NCI-H146 treated with DMSO at 0.1 percent for 48 hours (cell line): ENCODE results near the gene TARBP1.
"Not testable (repeated sequence)": the region's sequence is repeated elsewhere in the genome, so short reads cannot be mapped to it uniquely, and the experiment has no call there.

Experiments used
- DNase-seq: peaks from one replicate; lab custom pipeline; 2025; ENCODE audit not compliant: unreplicated experiment; lab: John Stamatoyannopoulos, UW

The TARBP1 gene

GRCh38 chr1:234398849-234399381, 80.1 kb downstream of the TARBP1 start:
- no peak for DNase-seq

DNA sequence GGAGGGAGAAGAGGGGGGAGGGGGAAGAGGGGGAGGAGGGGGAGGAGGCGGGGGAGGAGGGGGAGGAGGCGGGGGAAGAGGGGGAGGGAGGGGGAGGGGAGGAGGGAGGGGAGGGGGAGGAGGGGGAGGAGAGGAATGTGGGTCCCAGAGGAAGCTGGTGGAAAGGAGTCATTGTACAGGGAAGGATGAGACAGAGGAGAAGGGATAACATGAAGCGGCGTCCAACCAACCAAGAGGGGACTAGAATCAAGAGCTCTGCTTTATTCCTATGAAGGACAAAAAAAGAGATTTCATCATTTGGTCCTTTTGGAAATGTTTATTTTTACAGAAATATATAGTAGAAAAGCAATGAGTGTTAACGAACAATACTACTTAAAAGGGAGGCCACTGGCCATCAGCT, 81.2 kb downstream of the TARBP1 start:
- no peak for DNase-seq

DNA sequence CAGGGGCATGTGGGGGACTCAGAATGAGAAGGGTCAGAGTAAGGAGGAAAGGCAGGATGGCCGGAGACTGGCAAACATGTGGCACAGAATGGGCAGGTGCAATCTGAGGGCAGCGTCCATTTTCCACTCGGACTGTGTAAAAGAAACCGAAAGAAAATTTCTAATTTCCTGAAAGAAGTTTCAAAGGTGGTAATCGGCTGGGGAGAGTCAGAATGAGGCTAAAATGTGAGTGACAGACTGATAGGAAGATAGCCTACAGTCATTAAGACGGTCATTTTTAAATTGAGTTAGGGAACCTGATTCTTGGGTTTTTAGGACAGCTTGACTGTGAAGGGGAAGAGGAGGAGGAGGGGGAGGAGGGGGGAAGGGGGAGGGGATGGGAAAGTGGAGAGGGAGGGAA, 82.1 kb downstream of the TARBP1 start:
- DNase-seq, result no peak

DNA sequence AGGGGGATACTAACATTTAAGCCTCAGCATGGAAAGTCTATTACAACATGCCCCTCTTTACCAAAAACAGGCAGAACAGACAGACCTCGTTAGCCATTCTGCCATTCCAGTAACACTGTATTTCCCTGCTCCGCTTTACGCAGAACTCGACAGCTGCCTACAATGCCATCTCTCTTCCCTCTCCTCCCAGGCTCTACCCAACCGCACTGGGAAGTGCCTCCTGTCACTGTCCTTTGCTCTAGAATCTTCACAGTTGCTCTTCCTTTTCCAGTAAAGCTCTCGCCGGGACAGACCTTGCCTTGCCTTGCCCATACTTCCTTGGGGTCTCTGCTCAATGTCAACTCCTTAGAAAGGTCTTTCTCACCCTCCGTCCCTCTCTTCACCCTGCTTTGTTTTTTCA, 82.9 kb downstream of the TARBP1 start:
- DNase-seq, result no peak

DNA sequence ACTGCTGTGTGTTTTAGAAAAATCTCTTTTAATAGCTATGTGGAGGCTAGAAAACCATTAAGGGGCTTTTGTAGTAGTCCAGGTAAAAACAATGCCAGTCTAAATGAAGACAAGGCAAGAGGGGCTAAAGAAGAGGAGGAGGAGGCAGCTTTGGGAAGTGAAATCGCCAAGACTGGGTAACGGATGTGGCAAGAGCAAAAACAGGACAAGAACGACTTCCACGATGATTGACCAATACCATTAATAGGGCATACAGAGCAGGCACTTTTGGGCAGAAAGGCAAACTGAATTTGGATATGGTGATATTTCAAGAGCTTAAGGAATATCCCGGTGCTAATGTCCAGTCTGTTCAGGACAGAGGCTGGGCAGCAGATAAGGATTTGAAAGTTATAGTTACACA, 83.7 kb downstream of the TARBP1 start:
- DNase-seq, result no peak

DNA sequence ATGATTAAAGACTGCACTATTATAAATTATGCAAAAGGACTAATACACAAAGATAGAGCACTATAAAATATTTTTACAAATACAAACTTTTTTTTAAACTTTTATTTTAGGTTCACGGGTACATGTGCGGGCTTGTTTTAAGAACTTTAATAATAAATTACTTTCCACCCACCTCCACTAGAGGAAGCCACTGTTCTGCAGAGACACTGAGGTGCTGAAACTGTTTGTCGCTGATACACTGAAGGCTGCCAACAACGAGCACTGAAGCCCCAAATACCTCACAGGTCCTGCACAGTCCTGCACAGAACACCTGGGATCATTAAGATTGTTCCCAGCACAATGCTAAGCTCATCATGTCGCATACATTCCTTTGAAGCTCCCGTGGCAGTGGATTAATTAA, 85.8 kb downstream of the TARBP1 start:
- DNase-seq, result no peak

DNA sequence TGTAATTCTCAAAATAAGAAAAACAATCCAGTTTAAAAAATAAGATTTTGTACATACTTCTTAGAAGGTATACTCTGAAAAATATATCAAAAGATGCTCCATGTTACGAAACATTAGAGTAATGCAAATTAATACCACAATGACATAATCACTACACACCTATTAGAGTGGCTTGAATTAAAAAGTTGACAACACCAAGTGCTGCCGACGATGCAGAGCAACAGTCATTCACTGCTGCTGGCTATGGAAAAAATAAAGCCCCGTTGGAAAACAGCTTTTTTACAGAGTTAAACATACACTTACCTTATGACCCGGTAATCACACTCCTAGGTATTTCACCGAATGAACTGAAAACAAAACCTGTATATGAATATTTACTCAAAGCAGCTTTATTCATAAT, 90.9 kb downstream of the TARBP1 start:
- DNase-seq, result no peak

DNA sequence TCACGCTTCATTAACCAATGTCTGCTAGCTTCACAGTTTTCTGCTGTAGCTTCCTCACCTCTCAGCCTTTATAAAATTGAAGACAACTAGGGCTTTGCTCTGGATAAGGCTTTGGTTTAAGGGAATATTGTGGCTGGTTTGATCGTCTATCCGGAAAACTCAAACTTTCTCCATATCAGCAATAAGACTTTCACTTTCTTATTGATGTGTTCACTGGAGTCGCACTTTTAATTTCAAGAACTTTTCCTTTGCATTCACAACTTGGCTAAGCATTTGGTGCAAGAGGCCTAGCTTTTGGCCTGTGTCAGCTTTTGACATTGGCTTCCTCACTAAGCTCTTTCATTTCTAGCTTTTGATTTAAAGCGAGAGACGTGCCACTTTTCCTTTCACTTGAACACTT, 92.9 kb downstream of the TARBP1 start:
- DNase-seq, result no peak

- DNase-seq, result no peak
These were observed 97.1 kb downstream of the TARBP1 start for GRCh38 chr1:234381699-234382555.

DNA sequence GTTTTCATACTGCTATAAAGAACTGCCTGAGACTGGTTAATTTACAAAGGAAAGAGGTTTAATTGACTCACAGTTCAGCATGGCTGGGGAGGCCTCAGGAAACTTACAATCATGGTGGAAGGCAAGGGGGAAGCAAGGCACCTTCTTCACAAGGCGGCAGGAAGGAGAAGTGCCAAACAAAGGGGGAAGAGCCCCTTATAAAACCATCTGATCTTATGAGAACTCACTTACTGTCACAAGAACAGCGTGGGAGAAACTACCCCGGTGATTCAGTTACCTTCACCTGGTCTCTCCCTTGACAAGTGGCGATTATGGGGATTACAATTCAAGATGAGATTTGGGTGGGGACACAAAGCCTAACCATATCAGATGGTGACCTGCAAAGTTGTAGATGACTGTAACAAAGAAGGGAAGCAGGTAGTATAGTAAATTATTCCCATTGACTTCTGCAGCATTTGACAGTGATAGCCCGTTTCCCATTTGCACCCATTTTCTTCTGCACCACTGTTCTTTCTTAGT, 99.3 kb downstream of the TARBP1 start:
- DNase-seq, result not testable (repeated sequence)

DNA sequence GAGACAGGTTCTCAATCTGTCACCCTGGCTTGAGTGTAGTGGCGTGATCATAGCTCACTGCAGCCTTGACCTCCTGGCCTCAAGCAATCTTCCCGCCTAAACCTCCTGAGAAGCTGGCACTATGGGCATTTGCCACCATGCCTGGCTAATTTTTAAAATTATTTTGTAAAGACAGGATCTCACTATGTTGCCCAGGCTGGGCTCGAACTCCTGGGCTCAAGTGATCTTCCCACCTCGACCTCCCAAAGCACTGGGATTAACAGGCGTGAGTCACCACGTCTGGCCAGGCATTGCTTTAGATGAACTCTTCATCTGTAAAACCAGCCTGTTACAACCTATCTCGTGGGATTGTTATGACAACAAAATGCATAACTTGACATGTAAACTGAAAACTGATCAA, 103.3 kb downstream of the TARBP1 start:
- no peak for DNase-seq

- DNase-seq, result no peak
These were observed 105.1 kb downstream of the TARBP1 start for GRCh38 chr1:234373959-234374254.

DNA sequence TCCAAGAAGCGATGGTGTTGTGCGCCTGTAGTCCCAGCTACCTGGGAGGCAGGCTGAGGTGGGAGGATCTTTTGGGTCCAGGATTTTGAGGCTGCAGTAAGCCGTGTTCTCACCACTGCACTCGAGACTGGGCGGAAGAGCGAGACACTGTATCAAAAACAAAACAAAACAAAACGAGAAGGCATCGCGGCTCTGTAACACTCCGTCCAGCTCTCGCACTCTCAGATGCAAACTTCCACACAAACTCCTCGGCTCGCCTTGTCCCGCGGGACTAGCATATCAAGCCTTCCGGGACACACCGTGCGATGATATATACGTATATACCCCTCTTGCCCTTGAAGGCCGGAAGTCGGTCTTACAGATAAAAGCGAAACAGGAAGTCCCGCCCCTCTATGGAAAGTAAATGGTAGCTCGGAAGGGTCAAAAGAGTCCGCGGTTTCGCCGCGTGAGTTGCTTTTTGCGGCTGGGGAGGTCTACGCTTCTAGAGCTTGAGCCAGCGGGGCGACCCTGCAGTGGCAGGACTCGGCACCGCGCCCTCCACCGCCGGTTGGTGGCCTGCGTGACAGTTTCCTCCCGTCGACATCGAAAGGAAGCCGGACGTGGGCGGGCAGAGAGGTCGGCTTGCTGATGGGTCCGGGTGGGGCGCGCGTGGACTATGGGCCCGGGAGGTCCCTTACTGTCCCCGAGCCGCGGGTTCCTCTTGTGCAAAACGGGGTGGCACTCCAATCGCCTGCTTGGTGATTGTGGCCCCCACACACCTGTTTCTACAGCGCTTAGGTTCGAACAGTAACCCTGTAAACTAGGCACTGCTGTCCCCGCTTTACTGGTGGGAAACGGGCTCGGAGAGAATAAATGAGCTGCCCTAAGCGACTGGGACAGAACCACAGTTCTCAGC, 105.7 kb downstream of the TARBP1 start, which contains the start of gene COA6:
TSS of gene COA6 (plus strand) at position 393 of the 895 bp plus-strand sequence. CDS start at position 404, 11 bp downstream.
- peak; percentile 91 for DNase-seq

DNA sequence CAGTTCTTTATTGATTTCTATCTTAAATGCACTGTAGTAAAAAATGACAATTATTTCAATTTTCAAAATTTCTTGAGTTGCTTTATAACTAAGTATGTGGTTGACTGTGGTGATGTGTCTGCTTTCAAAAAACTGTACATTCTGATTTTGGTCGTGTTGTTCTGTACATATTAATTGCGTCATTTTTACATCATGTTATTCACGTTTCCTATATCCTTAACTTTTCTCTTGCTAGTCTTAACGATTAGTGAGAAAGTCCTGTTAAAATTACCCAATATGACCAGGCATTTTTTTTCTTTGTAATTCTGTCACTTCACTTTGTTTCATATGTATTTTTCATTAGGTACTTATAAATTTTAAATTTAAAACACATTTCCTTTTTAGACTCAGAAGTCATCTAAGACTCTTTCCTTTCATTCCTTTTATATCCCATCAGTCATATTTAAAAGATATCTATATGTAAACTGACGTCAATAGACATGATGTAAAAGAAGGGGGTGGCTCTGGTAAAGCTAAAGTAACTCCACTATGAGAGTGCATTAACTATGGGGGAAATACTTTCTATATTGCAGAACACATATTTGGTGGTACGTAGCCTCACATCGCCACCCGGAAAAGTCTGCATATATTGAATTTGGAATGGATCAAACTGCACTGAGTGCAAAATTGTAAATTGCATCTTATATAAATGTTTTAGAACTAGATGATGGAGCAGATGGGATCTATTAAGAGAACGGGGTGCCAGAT, 106.8 kb downstream of the TARBP1 start:
- no peak for DNase-seq

- DNase-seq, result no peak
These were observed 107.6 kb downstream of the TARBP1 start for GRCh38 chr1:234371414-234371813.

DNA sequence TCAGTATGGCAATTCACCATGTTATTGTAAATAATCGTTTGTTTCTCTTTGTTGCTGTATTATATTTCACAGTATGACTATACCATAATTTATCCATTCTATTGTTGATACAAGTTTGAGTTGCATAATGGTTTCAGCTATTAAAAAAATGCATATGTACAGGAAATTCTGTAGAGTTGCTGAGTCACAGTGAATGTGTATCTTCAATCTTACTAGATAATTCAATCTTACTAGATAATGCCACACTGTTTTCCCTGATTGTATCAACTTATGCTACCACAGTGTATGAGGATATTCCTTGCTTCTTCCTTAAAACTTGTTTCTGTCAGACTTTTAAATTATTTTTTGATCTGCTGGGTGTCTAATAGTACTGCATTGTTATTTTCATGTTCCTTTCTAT, 109.2 kb downstream of the TARBP1 start:
- DNase-seq, result no peak

GRCh38 chr1:234369033-234369430, 109.9 kb downstream of the TARBP1 start:
- no peak for DNase-seq

DNA sequence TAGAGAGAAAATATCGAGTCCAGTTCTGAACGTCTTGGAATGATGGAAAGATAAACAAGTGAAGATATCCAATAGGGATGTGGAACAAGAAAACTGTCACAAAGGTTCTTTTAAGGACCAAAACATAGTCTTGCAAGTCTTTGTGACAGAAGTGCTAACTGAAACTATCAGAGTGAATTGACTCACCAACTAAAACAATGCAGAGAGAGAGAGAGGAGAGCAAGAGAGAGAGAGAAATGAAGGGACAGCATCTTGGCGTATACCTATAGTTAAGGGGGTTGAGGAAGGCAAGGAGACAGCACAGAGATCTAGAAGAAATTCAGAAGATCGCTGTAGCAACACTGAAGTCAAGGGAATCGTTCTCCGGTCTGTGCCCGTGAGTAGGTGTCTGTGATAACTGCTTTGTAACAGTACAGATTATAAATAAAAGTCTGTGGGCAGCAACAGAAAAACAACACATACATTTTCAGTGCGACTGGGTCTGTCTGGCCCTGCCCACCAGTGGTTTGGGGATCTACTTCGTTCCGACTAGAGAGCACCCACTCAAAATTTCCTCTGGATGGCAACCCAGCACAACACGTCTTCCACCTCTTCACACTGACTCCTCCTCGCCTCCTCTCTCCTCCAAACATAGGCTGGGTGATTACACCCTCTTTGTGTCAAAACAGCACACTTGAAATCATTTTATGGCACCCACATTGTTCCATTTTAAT, 110.5 kb downstream of the TARBP1 start:
- DNase-seq, result no peak

DNA sequence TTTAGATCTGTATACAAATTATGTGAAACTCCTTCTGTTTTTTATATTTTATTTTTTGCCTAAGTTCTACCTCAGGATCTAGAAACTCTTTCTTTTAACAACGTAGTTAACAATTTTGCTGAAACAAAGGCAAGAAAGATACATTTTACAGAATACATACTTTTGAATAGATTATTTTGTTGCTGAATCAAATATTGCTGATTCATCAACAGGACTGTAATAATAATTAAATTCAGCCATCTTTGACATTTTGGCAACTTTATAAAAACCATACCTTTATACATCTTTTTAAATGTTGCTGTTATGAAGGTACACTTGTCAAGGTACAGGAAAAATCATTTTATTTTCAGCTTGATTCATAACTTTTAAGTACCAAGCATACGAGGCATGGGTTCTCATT, 116.4 kb downstream of the TARBP1 start:
- DNase-seq, result no peak

GRCh38 chr1:234361102-234361603, 117.8 kb downstream of the TARBP1 start:
- DNase-seq, result no peak
